Naive B cell (primary cell): ENCODE data around the gene PWWP2A. TPM values are rescaled to one million over a fixed set of nuclear protein-coding genes. Genes with fewer than 3 reads are reported as not detected.
"Not testable (repeated sequence)": the region's sequence is repeated elsewhere in the genome, so short reads cannot be mapped to it uniquely, and the experiment has no call there.

Experiments
- ATAC-seq, 2 donors: fragments of 150-1000 bp; cut with Tn5 transposase; 2 replicates each; pipeline ENCODE4 v1.10.0; 2021; ENCODE audit warnings: low read depth in 2 of 2, mild to moderate bottlenecking in 2 of 2, moderate library complexity in 2 of 2
- DNase-seq: peaks from one replicate; pipeline ENCODE4 v3.0.0; 2022
- H3K27ac Mint-ChIP-seq, 6 donors: one replicate each; pipeline ENCODE4 v1.8.0; 2020 to 2022; ENCODE audit warnings: mild to moderate bottlenecking in 6 of 6, mixed read lengths in 6 of 6, moderate library complexity in 5 of 6, inconsistent platforms in 2 of 6
- H3K27me3 Mint-ChIP-seq, 3 donors: one replicate each; pipeline ENCODE4 v1.8.0; 2021 to 2022; ENCODE audit warnings: mixed read lengths in 3 of 3, mild to moderate bottlenecking in 1 of 3
- H3K36me3 Mint-ChIP-seq, 2 donors: one replicate each; pipeline ENCODE4 v1.8.0; 2020 to 2022; ENCODE audit warnings: mixed read lengths in 2 of 2, inconsistent platforms in 1 of 2, mild to moderate bottlenecking in 1 of 2
- H3K4me1 Mint-ChIP-seq, 3 donors: one replicate each; pipeline ENCODE4 v1.8.0; 2020 to 2022; ENCODE audit warnings: mixed read lengths in 3 of 3, inconsistent platforms in 1 of 3, mild to moderate bottlenecking in 1 of 3, moderate library complexity in 1 of 3
- H3K4me3 Mint-ChIP-seq, 8 donors: one replicate each; pipeline ENCODE4 v1.8.0; 2020 to 2022; ENCODE audit warnings: mild to moderate bottlenecking in 8 of 8, mixed read lengths in 8 of 8, moderate library complexity in 8 of 8, inconsistent platforms in 2 of 8
- H3K9me3 Mint-ChIP-seq, 7 donors: one replicate each; pipeline ENCODE4 v1.8.0; 2020 to 2022; ENCODE audit warnings: mixed read lengths in 7 of 7, mild to moderate bottlenecking in 5 of 7, inconsistent platforms in 2 of 7, moderate library complexity in 1 of 7
- polyA plus RNA-seq, 6 donors: library from polyadenylated mRNA; unstranded; fragments of 300-500 nt; fragmentation: Illumina TruSeq; gene quantifications; one replicate each; pipeline ENCODE4 v1.2.3, GENCODE V29; 2021; ENCODE audit warnings: low read depth in 6 of 6

Gene PWWP2A
- polyA plus RNA-seq = 10 to 100 TPM in 5 of 6 donors, 1 to 10 TPM in 1; 8.4 to 44.8 (median 36.0) TPM

- Mint-ChIP-seq H3K9me3 (no peaks in the 10 kb centered on the region), H3K4me1 (peaks cover 9 to 20% (median 18%) of the 10 kb centered on the region in 3 donors), H3K36me3 (peaks cover 5 to 8% of the 10 kb centered on the region in 2 donors), H3K4me3 (peak within 1 kb of the TSS; percentile 86 to 98 (median 94)), H3K27ac (peak within 1 kb of the TSS; percentile 74 to 96 (median 92)), H3K27me3 (peaks cover 0 to 9% (median 0%) of the 10 kb centered on the region in 3 donors)
- ATAC-seq (peak; percentile 88 to 90), DNase-seq (peak; percentile 98)
These were observed at the start of gene PWWP2A for GRCh38 chr5:160119142-160119904. PWWP2A (minus strand) TSS chr5:160119450; CDS start chr5:160119388, 62 bp downstream.

GRCh38 chr5:160167624-160168165 lies 48.4 kb upstream of the PWWP2A start:
- H3K4me3 Mint-ChIP-seq = no peak overlapping the region
- H3K27ac Mint-ChIP-seq = no peak overlapping the region
- H3K4me1 Mint-ChIP-seq = no peaks in the 10 kb centered on the region
- ATAC-seq (no peak), DNase-seq (no peak)
- peaks cover 18 to 44% (median 37%) of the 10 kb centered on the region in 3 donors for H3K27me3 Mint-ChIP-seq
- H3K9me3 Mint-ChIP-seq = no peaks in the 10 kb centered on the region
- H3K36me3 Mint-ChIP-seq = no peaks in the 10 kb centered on the region

- no peak for DNase-seq
- peaks cover 18 to 44% (median 37%) of the 10 kb centered on the region in 3 donors for H3K27me3 Mint-ChIP-seq
- no peak overlapping the region for H3K27ac Mint-ChIP-seq
- no peak for ATAC-seq
- H3K4me1 Mint-ChIP-seq = no peaks in the 10 kb centered on the region
- H3K36me3 Mint-ChIP-seq = no peaks in the 10 kb centered on the region
- no peaks in the 10 kb centered on the region for H3K9me3 Mint-ChIP-seq
- H3K4me3 Mint-ChIP-seq = no peak overlapping the region
These were observed 47.8 kb upstream of the PWWP2A start for GRCh38 chr5:160166973-160167623.

- DNase-seq = no peak
- ATAC-seq = no peak
These were observed 47.1 kb upstream of the PWWP2A start for GRCh38 chr5:160166069-160166972.

GRCh38 chr5:160165137-160166068 lies 46.2 kb upstream of the PWWP2A start:
- Mint-ChIP-seq H3K4me1 (no peaks in the 10 kb centered on the region), H3K9me3 (no peaks in the 10 kb centered on the region), H3K27me3 (peaks cover 23 to 44% (median 37%) of the 10 kb centered on the region in 3 donors), H3K4me3 (no peak overlapping the region), H3K36me3 (no peaks in the 10 kb centered on the region), H3K27ac (no peak overlapping the region)
- ATAC-seq = no peak
- no peak for DNase-seq

More at GRCh38 chr5:160166069-160166972, 47.1 kb upstream of the PWWP2A start:
- no peak overlapping the region for H3K27ac Mint-ChIP-seq
- H3K27me3 Mint-ChIP-seq = peaks cover 18 to 44% (median 37%) of the 10 kb centered on the region in 3 donors
- no peaks in the 10 kb centered on the region for H3K4me1 Mint-ChIP-seq
- H3K4me3 Mint-ChIP-seq = no peak overlapping the region
- H3K36me3 Mint-ChIP-seq = no peaks in the 10 kb centered on the region
- no peaks in the 10 kb centered on the region for H3K9me3 Mint-ChIP-seq

GRCh38 chr5:160162910-160163309 lies 43.7 kb upstream of the PWWP2A start:
- H3K27ac Mint-ChIP-seq = no peak overlapping the region
- ATAC-seq (no peak), DNase-seq (no peak)
- H3K27me3 Mint-ChIP-seq = peaks cover 28 to 33% (median 29%) of the 10 kb centered on the region in 3 donors
- no peak overlapping the region for H3K4me3 Mint-ChIP-seq
- H3K36me3 Mint-ChIP-seq = no peaks in the 10 kb centered on the region
- H3K9me3 Mint-ChIP-seq = no peaks in the 10 kb centered on the region
- H3K4me1 Mint-ChIP-seq = no peaks in the 10 kb centered on the region

GRCh38 chr5:160161626-160162025 lies 42.4 kb upstream of the PWWP2A start:
- Mint-ChIP-seq H3K9me3 (no peaks in the 10 kb centered on the region), H3K27ac (no peak overlapping the region), H3K27me3 (peaks cover 20 to 24% (median 23%) of the 10 kb centered on the region in 3 donors), H3K4me3 (no peak overlapping the region), H3K4me1 (no peaks in the 10 kb centered on the region), H3K36me3 (no peaks in the 10 kb centered on the region)
- DNase-seq (no peak), ATAC-seq (no peak)

- peaks cover 15 to 16% (median 16%) of the 10 kb centered on the region in 3 donors for H3K27me3 Mint-ChIP-seq
- not testable (repeated sequence) for H3K36me3 Mint-ChIP-seq, DNase-seq, H3K27ac Mint-ChIP-seq, H3K9me3 Mint-ChIP-seq, H3K4me3 Mint-ChIP-seq, H3K4me1 Mint-ChIP-seq, ATAC-seq
These were observed 41.6 kb upstream of the PWWP2A start for GRCh38 chr5:160160875-160161274.

- no peaks in the 10 kb centered on the region for H3K4me1 Mint-ChIP-seq
- no peak overlapping the region for H3K4me3 Mint-ChIP-seq
- H3K9me3 Mint-ChIP-seq = no peaks in the 10 kb centered on the region
- ATAC-seq = no peak
- H3K36me3 Mint-ChIP-seq = no peaks in the 10 kb centered on the region
- H3K27ac Mint-ChIP-seq = no peak overlapping the region
- DNase-seq = no peak
- H3K27me3 Mint-ChIP-seq = peaks cover 9 to 13% (median 10%) of the 10 kb centered on the region in 3 donors
These were observed 40.9 kb upstream of the PWWP2A start for GRCh38 chr5:160159991-160160792.

GRCh38 chr5:160158087-160158486 lies 38.8 kb upstream of the PWWP2A start:
- Mint-ChIP-seq H3K9me3 (no peaks in the 10 kb centered on the region), H3K4me3 (peak overlapping the region in 1 of 8 donors; percentile 48), H3K4me1 (no peaks in the 10 kb centered on the region), H3K27me3 (peaks cover 0 to 13% (median 0%) of the 10 kb centered on the region in 3 donors), H3K36me3 (no peaks in the 10 kb centered on the region), H3K27ac (peak overlapping the region in 1 of 6 donors; percentile 68)
- no peak for ATAC-seq
- DNase-seq = no peak

- Mint-ChIP-seq H3K4me1 (no peaks in the 10 kb centered on the region), H3K27me3 (peaks cover 0 to 6% (median 0%) of the 10 kb centered on the region in 3 donors), H3K9me3 (peaks cover 0 to 3% (median 0%) of the 10 kb centered on the region in 7 donors), H3K36me3 (no peaks in the 10 kb centered on the region), H3K27ac (no peak overlapping the region), H3K4me3 (no peak overlapping the region)
- DNase-seq (no peak), ATAC-seq (no peak)
These were observed 35.9 kb upstream of the PWWP2A start for GRCh38 chr5:160155017-160155750.
